ENCODE measurements around the gene ZNF653.
"Not testable (repeated sequence)": the region's sequence is repeated elsewhere in the genome, so short reads cannot be mapped to it uniquely, and the experiment has no call there.

Gene ZNF653

DNA sequence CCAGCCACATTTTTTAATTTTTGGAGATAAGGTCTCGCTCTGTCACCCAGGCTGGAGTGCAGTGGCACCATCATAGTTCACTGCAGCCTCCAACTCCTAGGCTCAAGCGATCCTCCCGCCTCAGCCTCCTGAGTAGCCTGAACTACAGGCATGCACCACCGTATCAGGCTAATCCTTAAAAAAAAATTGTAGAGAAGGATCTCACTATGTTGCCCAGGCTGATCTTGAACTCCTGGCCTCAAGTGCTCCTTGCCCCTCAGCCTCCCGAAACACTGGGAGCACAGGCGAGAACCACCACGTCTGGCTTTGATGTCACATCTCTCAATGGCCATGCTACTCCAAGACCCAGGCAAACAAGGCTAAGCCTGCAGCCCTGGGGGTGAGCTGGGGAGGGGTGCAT lies 49.0 kb downstream of the ZNF653 start:
- DNase-seq (ENCODE audit: low read depth, low spot score), result no peak

GRCh38 chr19:11455233-11455554 lies 50.4 kb downstream of the ZNF653 start:
- not testable (repeated sequence) for DNase-seq (ENCODE audit: low read depth, low spot score)

- no peak for DNase-seq (ENCODE audit: low read depth, low spot score)
Observed at GRCh38 chr19:11453468-11454341, 51.9 kb downstream of the ZNF653 start.

GRCh38 chr19:11452620-11453310 lies 52.9 kb downstream of the ZNF653 start:
- no peak for DNase-seq (ENCODE audit: low read depth, low spot score)

DNA sequence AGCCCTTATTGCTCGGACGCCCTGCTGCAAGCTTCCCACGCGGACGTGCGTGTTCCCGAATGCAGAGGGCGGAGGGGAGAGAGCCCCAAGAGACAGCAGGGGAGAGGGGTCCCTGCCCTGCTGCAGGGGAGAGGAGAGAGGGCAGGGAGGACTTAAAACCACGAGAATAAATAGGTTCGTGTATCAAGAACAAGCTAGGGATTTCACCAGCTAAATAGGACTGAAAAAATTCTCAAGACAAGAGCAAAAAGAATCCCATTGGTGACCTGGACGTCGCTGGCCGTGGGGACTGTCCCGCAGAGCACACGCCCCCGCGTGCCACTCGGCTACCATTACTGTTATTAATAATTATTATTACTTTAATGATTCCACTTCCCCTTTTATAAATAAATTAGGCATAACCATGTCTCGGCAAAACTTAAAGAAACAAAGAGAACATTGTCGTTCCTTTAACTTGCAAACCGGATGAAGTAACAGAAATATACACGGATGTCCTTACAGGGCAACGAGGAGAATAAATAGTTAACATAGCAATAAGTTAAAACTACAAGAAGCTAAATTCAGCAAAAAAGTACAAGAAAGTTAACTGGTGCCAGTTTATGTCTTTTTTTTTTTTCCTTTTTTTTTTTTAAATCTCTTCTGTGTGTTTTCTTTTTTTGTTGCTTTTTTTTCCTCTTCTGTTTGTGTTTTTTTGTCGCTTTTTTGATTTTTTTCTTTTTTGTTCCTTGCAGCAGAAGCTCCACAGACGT lies 53.6 kb downstream of the ZNF653 start:
- no peak for DNase-seq (ENCODE audit: low read depth, low spot score)

DNA sequence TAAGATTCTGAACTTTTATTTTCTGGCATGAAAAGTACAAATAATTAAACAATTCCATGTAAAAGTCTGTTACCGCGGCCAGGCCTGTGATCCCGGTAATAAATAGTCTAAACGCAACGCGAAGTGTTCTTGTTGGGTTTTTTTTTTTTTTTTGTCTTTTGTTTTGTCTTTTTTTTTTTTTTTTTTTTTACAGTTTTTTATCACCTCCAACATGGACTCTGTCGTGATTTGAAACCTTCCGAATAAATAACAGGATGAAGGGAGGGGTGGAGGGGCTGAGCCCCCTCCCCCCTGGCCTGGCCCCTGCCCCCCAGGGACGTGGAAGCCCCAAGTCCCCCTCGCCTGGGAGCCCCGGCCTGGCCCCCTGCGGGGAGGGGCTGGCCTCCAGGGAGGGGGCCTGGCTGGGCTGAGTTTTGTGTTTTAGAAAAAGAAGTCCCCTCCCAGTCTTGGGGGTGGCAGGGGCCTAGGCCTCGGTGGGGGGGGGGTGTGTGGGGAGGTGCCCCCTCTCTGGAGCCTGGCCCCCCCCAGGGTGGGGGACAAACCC lies 54.2 kb downstream of the ZNF653 start:
- DNase-seq (ENCODE audit: low read depth, low spot score), result no peak

- DNase-seq (ENCODE audit: low read depth, low spot score), result no peak
Observed at GRCh38 chr19:11450570-11451326, 54.9 kb downstream of the ZNF653 start.

DNA sequence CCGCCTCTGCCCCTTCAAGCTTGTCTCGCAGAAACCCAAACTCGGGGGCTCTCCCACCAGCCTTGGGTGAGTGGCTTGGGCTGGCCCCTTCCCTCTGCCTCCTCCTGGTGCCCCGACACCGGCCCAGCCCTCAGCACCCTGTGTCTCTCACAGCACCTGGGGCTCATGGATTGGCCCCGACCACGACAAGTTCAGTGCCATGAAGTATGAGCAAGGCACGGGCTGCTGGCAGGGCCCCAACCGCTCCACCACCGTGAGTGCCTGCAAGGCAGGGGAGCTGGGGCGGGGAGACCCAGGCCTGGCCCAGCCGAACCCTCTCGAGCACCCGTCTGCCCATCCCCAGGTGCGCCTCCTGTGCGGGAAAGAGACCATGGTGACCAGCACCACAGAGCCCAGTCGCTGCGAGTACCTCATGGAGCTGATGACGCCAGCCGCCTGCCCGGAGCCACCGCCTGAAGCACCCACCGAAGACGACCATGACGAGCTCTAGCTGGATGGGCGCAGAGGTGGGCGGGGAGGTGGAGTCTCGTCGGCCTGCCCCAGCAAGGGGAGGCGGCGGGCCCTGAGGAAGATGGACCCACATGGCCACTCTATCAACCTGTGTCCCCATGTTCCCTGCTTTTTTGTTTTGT lies 56.6 kb downstream of the ZNF653 start:
- no peak for DNase-seq (ENCODE audit: low read depth, low spot score)

GRCh38 chr19:11448410-11448809 lies 57.2 kb downstream of the ZNF653 start:
- DNase-seq (ENCODE audit: low read depth, low spot score), result no peak

DNA sequence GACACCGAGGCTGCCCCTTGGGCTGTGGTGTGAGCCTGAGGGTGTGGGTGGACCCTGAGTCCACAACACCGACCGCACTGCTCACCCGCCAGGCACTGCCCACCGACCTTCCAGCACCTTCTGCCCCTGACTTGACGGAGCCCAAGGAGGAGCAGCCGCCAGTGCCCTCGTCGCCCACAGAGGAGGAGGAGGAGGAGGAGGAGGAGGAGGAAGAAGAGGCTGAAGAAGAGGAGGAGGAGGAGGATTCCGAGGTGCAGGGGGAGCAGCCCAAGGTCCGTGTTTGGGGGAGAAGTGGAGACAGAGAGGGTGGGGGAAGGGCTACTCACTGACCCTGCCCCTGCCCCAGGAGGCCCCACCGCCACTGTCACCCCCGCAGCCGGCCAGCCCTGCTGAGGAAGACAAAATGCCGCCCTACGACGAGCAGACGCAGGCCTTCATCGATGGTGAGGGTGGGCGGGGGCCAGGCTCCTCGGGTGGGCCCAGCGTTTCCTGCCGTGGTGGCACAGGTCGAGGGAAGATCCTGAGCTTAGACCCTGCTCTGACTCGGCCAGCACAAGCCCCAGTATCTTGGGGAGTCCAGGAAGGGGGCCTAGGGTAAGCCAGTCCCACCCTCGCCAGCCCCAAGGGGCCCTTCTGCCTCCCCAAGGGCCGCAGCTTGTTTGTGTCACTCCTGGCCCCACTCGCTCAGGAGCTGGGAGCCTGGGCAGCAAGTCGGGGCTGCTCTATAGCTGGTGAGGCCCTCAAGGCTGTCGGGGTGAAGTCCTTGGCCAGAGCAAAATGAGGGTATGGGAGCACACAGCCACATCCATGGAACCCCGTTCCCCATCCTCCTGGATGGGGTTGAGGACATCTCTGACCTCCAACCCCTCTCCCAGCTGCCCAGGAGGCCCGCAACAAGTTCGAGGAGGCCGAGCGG lies 58.0 kb downstream of the ZNF653 start:
- no peak for DNase-seq (ENCODE audit: low read depth, low spot score)

GRCh38 chr19:11446652-11447301 lies 58.9 kb downstream of the ZNF653 start:
- no peak for DNase-seq (ENCODE audit: low read depth, low spot score)

DNA sequence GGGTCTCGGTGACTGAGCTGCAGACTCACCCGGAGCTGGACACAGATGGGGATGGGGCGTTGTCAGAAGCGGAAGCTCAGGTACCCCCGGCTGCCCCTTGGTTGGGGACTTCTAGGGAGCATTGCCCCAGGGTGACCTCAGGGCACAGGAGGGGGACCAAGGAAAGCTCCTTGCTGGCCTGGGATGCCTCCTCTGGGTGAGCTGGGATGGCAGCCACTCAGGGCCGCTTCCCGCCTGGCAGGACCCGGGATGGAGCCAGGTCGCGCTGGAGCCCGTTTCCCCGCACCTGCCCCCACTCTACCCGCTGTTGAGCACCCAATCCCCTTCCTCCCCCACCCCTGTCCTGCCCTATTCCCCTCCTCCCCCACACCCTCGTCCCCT lies 59.4 kb downstream of the ZNF653 start:
- DNase-seq (ENCODE audit: low read depth, low spot score), result no peak

GRCh38 chr19:11445141-11445540 lies 60.5 kb downstream of the ZNF653 start:
- DNase-seq (ENCODE audit: low read depth, low spot score), result no peak

DNA sequence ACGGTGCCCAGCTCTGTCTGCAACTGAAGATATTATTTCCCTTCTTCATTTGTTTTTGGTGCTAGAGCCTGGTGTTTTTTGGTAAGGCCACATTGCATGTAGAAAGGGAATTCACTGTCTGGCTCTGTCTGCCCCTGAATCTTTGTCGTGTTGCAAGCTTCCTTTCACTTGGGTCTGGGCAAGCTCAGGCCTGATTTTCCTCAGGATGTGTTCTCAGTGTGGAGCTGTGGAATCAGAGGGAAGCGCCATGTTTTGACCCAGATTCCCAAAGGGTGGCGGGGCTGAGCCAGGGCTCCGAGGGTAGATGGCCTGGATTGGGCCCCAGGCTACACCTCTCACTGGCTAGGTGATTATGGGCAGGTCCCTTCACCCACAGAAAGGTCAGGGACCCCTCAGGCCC lies 61.6 kb downstream of the ZNF653 start:
- DNase-seq (ENCODE audit: low read depth, low spot score), result no peak

DNA sequence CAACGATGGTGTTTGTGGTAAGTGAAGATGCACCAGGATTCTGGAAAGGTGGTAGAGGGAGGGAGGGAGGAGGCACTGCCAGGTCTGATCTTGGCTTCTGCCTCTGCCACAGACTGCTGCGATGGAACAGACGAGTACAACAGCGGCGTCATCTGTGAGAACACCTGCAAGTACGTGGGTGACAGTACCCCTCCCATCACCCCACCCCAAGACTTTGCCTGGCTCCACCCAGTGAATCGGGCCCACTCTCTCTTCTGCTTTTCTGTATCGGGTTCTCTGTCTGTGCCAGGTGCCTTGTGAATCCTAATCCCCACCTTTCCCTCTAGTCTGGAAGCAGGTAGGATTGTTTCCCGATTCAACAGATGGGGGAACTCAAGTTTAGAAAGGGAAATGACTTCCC lies 67.7 kb downstream of the ZNF653 start:
- no peak for DNase-seq (ENCODE audit: low read depth, low spot score)

DNA sequence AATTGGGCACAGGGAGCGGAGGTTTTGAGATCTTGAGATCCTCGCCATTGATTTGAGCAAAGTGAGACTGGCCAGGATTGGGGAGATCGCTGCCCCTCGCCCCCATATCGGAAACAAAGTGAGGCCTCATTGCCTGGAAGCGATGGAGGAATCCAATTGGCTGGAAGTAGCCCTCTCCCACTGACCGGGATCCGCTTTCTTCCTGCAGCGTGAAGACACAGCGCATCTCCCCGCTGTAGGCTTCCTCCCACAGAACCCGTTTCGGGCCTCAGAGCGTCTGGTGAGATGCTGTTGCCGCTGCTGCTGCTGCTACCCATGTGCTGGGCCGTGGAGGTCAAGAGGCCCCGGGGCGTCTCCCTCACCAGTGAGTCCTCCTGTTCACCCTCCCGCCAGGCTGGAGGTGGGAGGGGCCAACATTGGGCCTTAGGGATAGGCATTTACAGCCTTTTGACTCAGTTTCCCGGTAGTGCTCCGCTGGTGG lies 69.8 kb downstream of the ZNF653 start:
- DNase-seq (ENCODE audit: low read depth, low spot score), result no peak

GRCh38 chr19:11435057-11435832 lies 70.4 kb downstream of the ZNF653 start, which contains the start of the genes ODAD3 and PRKCSH:
ODAD3 (minus strand) TSS chr19:11435121; CDS start chr19:11435016, 105 bp downstream.
PRKCSH (plus strand) TSS chr19:11435635; CDS start chr19:11436118, 483 bp downstream.
- peak; percentile 100 for DNase-seq (ENCODE audit: low read depth, low spot score)

GRCh38 chr19:11434703-11435056 lies 71.0 kb downstream of the ZNF653 start:
- no peak for DNase-seq (ENCODE audit: low read depth, low spot score)
